HS-5 (cell line): ENCODE results near the gene ZNF280D.

Experiments used
- DNase-seq: peaks from one replicate; pipeline ENCODE4 v3.0.0-alpha.2; 2012; ENCODE audit warnings: low read depth

ZNF280D gene

GRCh38 chr15:56631765-56632164, 101.5 kb downstream of the ZNF280D start:
- no peak for DNase-seq

GRCh38 chr15:56628893-56629532, 104.3 kb downstream of the ZNF280D start:
- DNase-seq: no peak

GRCh38 chr15:56619887-56620286, 113.4 kb downstream of the ZNF280D start:
- DNase-seq: no peak

GRCh38 chr15:56617628-56618027, 115.7 kb downstream of the ZNF280D start:
- DNase-seq: no peak

- DNase-seq: no peak
Measured at GRCh38 chr15:56616551-56616950, 116.8 kb downstream of the ZNF280D start.

GRCh38 chr15:56613811-56614210, 119.5 kb downstream of the ZNF280D start:
- no peak for DNase-seq

- DNase-seq: no peak
Measured at GRCh38 chr15:56608993-56609392, 124.3 kb downstream of the ZNF280D start.

GRCh38 chr15:56608140-56608778, 125.0 kb downstream of the ZNF280D start:
- DNase-seq: no peak

GRCh38 chr15:56602253-56602652, 131.1 kb downstream of the ZNF280D start:
- DNase-seq: no peak

- DNase-seq: no peak
Measured at GRCh38 chr15:56600380-56600779, 132.9 kb downstream of the ZNF280D start.

- peak; percentile 55 for DNase-seq
Measured at GRCh38 chr15:56598991-56599390, 134.3 kb downstream of the ZNF280D start.

GRCh38 chr15:56587686-56588085, 145.6 kb downstream of the ZNF280D start:
- DNase-seq: no peak

- DNase-seq: no peak
Measured at GRCh38 chr15:56586206-56586605, 147.1 kb downstream of the ZNF280D start.

- DNase-seq: no peak
Measured at GRCh38 chr15:56582785-56583184, 150.5 kb downstream of the ZNF280D start.
